ENCODE data around the gene CACNG1. TPM values are rescaled to one million over a fixed set of nuclear protein-coding genes. Genes with fewer than 3 reads are reported as not detected.

The CACNG1 gene
- total and polyA plus RNA-seq, 2 of the 4 experiments (the other 2 are of a cell fraction) = not detected

GRCh38 chr17:67032382-67032781 is 12.0 kb upstream of the CACNG1 start:
- Histone ChIP-seq H4K91ac (ENCODE audit: insufficient read depth, low read depth, low read length) (no peak overlapping the region), H3K4me2 (ENCODE audit: low read depth, low read length) (no peak overlapping the region), H3K9me3 (ENCODE audit: control insufficient read depth, insufficient read depth, low read length) (no peaks in the 10 kb centered on the region; the same call in 1 of the 2 replicates), H2BK5ac (ENCODE audit: low read depth, low read length, poor library complexity, severe bottlenecking) (no peak overlapping the region), H3K56ac (ENCODE audit: extremely low read depth, insufficient read depth, low read length) (no peak overlapping the region), H4K8ac (ENCODE audit: low read depth in 2 of 2, low read length in 2 of 2) (no peak overlapping the region), H3K27me3 (ENCODE audit: control insufficient read depth, insufficient read depth, low read length) (peaks cover 22% of the 10 kb centered on the region), H3K27ac (ENCODE audit: insufficient read depth, low read length) (no peak overlapping the region), H2AFZ (replicated peaks; ENCODE audit: low read length, poor library complexity) (no peak overlapping the region), H2BK120ac (ENCODE audit: low read depth, low read length) (no peak overlapping the region), H3K18ac (ENCODE audit: low read depth, low read length) (no peak overlapping the region), H4K5ac (ENCODE audit: low read depth, low read length) (no peak overlapping the region), H3K36me3 (ENCODE audit: control insufficient read depth, insufficient read depth, low read length) (no peaks in the 10 kb centered on the region), H3K23ac (ENCODE audit: low read depth, low read length) (no peak overlapping the region), H3K4me1 (ENCODE audit: control insufficient read depth, insufficient read depth, low read length) (no peaks in the 10 kb centered on the region), H2BK15ac (ENCODE audit: low read depth, low read length) (no peak overlapping the region), H3K14ac (replicated peaks; ENCODE audit: low read depth, low read length) (no peak overlapping the region), H3K9me1 (ENCODE audit: insufficient read depth, low read length) (no peaks in the 10 kb centered on the region), H4K20me1 (ENCODE audit: insufficient read depth, low read length) (no peaks in the 10 kb centered on the region), H3K4ac (ENCODE audit: low read depth, low read length) (no peak overlapping the region), H3K9ac (ENCODE audit: low read depth, low read length) (no peak overlapping the region), H3K79me1 (ENCODE audit: low read depth in 1 of 2, low read length in 2 of 2) (no peaks in the 10 kb centered on the region), H2BK20ac (ENCODE audit: low read depth, low read length) (no peak overlapping the region), H3K4me3 (ENCODE audit: insufficient read depth, low read depth, low read length) (no peak overlapping the region), H2AK5ac (ENCODE audit: low read depth, low read length) (no peak overlapping the region), H2AK9ac (replicated peaks; ENCODE audit: low read depth, low read length, poor library complexity) (no peak overlapping the region)
- DNase-seq (no peak), ATAC-seq (ENCODE audit: low read depth) (no peak)
- TF ChIP-seq MAFK (IDR thresholded peaks at IDR 0.05; ENCODE audit: low read depth, low read length) = no peak
- TF ChIP-seq CEBPB (IDR thresholded peaks at IDR 0.05; ENCODE audit: low read depth, low read length) = no peak
- no peak for TF ChIP-seq CHD1 (IDR thresholded peaks at IDR 0.05; ENCODE audit: low read depth, low read length)
- no peak for TF ChIP-seq FOS (IDR thresholded peaks at IDR 0.05; ENCODE audit: low read depth, low read length)
- no peak for TF ChIP-seq BHLHE40 (IDR thresholded peaks at IDR 0.05; ENCODE audit: low read depth, low read length)
- TF ChIP-seq RFX5 (IDR thresholded peaks at IDR 0.05; ENCODE audit: low read depth, low read length) = no peak
- TF ChIP-seq RCOR1 (IDR thresholded peaks at IDR 0.05; ENCODE audit: insufficient replicate concordance, low read length) = no peak
- TF ChIP-seq USF2 (IDR thresholded peaks at IDR 0.05; ENCODE audit: low read depth, low read length) = no peak
- no peak for TF ChIP-seq MAZ (IDR thresholded peaks at IDR 0.05; ENCODE audit: borderline replicate concordance, low read depth, low read length)
- TF ChIP-seq ELK1 (IDR thresholded peaks at IDR 0.05; ENCODE audit: borderline replicate concordance, low read depth, low read length) = no peak
- no peak for TF ChIP-seq SMC3 (IDR thresholded peaks at IDR 0.05; ENCODE audit: low read depth, low read length)
- no peak for TF ChIP-seq RAD21 (IDR thresholded peaks at IDR 0.05; ENCODE audit: low read length)
- no peak for TF ChIP-seq POLR2A (IDR thresholded peaks at IDR 0.05; ENCODE audit: low read depth, low read length)
- no peak for TF ChIP-seq MXI1 (IDR thresholded peaks at IDR 0.05; ENCODE audit: borderline replicate concordance, low read depth, low read length)
- no peak for TF ChIP-seq NFE2L2 (IDR thresholded peaks at IDR 0.05; ENCODE audit: low read depth, low read length)
- no peak for TF ChIP-seq CTCF (conservative IDR thresholded peaks at IDR 0.05; ENCODE audit: low read depth, low read length)
- dilution Hi-C loops (cut with HindIII; ENCODE audit: low sequenced_read_pairs, unreplicated experiment) (no loop called here), in situ Hi-C loops (cut with MboI; ENCODE audit: low sequenced_read_pairs) (no loop called here), intact Hi-C loops (cut with micrococcal nuclease) (no loop called here)
- 60% methylated on average over 1 of the region's 14 CpGs; no CpG with 5 or more reads in 1 of the 2 experiments for WGBS, 2 experiments (ENCODE audit: extremely low coverage in 2 of 2, insufficient read length in 1 of 2)
- CTCF ChIA-PET = no interaction called here
- POLR2A ChIA-PET (ENCODE audit: unreplicated experiment) = no interaction called here
- BruUV-seq (replicated peaks) = no TSS peak

Data from IMR-90 (cell line).